ENCODE data around the gene CRISPLD2.
"Not testable (repeated sequence)": the region's sequence is repeated elsewhere in the genome, so short reads cannot be mapped to it uniquely, and the experiment has no call there.

CRISPLD2 gene

DNA sequence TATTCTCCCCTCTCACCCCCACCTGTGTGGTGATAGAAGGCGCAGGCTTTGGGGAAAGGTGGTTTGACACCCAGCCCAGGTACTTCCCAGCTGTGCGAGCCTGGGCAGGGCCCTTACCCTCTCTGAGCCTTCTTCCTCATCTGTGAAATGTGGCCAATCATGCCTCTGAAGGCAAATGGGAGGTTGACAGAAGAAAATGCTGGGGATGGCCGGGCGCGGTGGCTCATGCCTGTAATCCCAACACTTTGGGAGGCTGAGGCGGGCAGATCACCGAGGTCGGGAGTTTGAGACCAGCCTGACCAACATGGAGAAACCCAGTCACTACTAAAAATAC is 43.7 kb downstream of the CRISPLD2 start:
- no peak for DNase-seq

DNA sequence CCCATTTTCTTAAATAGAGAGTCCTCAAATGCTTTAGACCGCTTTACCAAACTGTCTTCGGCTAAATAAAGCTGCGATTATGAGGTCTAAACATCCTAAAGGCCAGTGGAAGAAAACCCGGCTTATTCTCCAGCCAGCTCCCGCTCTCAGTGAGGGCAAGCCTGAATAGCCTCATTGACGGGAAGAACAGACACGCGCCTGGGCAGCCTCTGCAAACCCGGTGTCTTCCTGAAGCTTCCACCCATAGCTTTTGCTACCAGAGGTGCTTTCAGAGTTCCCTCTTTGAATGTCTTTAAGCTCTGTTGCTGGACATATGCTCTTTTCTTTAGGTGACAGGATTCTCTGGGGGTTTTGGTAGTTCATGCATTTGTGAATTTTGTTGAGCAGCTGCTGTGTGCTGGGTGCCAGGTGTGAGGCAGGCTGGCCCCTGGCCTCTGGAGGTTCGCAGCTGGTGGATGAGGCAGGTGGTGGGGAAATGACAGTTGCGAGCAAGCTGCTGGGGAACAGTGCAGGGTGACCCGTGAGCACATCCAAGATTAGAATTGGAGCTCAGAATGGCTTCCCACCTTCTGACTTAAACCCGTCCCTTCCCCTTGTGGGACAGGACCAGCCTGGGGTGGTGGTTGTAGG is 44.7 kb downstream of the CRISPLD2 start:
- DNase-seq: no peak

DNA sequence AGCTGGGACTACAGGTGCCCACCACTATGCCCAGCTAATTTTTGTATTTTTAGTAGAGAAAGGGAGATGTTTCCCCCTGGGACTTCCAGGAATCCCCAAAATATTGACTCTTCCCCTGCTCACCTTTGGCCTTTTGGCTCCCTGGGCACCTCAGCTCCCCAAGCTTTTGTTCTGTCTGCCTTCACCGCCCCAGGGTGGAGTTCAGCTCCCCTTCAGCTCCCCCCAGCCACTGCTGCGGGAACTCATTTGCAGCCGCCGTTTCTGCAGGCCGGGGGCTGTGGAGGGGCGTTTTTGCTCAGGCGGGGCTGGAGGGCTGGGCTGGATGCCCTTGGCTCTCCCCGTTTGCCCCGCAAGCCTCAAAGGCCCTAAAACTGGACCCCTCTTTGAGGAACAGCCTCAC is 47.9 kb downstream of the CRISPLD2 start:
- no peak for DNase-seq

DNA sequence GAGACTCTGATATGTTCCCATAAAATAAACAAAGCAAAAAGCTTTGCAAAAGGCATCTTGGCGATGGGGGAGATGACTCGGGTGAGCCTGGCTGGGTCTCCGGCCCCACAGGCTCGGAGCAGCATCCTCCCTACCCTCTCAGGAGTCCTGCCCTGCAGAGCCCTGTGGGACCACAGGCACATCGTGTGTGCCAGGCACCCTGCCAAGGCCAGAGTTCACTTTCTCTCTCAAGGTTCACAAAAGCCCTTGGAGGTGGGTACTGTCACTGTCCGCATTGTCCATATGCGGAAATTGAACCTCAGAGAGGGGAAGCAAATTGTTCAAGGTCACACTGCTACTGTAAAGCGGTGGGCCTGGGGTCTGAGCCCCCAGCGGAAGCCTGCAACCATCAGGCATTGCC is 48.5 kb downstream of the CRISPLD2 start:
- no peak for DNase-seq

DNA sequence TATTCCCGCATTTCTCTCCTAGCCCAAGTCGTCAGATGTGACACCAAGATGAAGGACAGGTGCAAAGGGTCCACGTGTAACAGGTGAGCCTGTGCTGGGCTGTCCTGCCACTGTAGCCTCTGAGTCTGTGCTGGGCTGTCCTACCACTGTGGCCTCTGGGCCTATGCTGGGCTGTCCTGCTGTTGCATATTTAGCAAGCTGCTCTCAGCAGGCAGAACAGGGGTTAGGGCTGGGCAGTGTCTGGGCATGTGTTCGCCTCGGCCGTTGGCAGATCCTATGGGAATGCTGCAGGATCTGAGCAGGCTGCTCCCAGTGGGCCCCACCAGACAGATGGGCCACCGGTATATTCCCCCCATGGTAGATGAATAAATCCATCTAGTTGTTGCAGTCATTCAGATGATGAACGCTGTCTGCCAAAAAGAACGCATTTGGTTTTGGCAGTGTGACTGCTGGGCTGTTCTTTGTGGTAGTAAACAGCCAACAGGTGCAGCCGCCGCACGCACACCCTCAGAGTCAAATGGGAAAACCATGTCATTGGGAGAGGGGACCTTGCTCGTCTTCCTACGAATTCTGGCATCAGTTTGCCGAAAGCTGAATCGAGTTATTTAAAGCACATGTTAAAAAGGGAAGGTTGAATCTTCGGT is 49.2 kb downstream of the CRISPLD2 start:
- DNase-seq: no peak

DNA sequence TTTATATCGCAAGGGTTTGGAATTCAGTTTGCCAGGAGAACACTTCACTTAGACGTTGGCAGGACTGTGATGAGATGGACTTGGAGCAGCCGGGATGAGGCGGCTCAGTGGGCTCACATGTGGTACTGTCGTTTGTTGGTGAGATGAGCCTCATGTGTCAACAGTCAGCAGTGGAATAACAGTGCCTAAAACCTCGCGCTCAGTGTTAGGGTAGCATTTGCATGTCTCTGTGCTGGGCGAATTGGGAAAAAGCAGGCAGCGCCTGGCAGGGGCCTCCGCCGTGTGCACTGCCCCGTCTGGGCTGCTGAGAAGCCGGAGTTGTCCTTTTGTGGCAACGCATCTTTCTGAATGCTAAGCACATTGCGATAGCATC is 49.7 kb downstream of the CRISPLD2 start:
- DNase-seq: no peak

DNA sequence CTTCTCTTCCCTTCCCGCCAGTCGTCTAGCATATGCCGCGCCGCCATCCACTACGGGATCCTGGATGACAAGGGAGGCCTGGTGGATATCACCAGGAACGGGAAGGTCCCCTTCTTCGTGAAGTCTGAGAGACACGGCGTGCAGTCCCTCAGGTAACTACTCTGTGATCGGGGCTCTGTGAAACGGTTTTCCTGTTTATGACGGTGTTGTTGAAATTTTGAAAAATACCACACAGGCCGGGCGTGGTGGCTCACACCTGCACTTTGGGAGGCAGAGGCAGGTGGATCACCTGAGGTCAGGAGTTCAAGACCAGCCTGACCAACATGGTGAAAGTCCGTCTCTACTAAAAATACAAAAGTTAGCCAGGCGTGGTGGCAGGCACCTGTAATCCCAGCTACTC is 53.2 kb downstream of the CRISPLD2 start:
- not testable (repeated sequence) for DNase-seq

DNA sequence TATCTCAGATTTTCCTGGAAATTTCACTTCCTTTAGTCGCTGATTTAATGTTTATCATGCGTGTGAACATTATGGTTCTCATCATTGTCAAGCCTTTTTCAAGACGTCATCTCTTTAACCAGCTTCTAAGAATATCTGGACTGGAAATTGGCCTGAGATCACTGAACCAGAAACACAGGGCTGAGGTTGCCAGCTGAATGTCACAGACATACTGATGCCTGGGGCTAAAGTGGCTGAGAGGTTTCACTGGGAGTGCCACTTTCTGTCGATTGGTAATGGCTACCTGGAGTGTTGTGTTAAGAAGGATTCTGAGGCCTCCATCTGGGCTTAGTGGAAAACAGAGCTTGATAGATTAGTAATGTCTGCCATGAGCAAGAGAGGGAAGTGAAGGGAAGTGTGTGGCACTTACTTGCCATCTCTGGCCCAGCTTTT is 54.2 kb downstream of the CRISPLD2 start:
- DNase-seq: no peak

DNA sequence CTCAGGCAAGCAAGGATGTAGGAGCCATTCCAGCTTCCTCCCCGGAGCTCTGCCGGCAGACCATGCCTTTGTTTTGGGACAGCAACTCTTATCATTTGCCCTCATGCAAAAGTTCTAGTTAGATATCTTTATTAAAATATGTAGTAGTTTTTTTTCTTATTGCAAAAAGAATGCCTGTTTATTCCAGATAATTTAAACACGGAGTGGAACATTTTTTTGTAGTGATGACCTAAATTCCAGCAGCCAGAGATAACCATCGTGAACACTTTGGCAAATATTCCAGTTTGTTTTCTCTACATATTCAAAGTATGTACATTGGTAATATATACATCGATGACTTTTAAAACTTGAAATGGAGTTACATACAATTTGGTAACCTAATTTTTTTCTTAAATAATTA is 54.8 kb downstream of the CRISPLD2 start:
- no peak for DNase-seq

DNA sequence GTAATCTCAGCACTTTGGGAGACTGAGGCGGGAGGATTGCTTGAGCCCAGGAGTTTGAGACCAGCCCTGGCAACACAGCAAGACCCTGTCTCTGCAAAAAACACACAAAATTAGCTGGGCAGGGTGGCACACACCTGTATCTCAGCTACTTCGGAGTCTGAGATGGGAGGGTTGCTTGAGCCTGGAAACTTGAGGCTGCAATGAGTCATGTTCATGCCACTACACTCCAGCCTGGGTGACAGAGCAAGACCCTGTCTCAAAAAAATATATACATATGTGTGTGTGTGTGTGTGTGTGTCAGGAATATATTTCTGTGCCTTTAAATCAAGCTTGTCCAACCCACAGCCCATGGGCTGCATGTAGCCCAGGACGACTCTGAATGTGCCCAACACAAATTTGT is 55.2 kb downstream of the CRISPLD2 start:
- DNase-seq: no peak

DNA sequence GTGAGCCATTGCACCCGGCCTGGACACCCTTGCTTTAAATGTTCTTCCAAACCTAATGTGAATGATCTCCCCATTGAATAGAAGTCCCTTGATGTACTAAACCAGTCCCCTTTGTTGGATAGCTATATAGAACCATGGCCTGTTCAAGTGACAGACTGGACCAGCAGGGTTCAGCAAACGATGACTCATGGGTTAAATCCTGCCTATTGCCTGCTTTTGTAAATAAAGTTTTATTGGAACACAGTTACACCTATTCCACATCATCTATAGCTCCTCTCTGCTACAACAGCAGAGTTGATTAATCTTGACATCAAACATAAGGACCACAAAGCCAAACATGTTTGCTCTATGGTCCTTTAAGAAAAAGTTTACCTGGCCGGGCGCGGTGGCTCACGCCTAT is 56.1 kb downstream of the CRISPLD2 start:
- DNase-seq: no peak

DNA sequence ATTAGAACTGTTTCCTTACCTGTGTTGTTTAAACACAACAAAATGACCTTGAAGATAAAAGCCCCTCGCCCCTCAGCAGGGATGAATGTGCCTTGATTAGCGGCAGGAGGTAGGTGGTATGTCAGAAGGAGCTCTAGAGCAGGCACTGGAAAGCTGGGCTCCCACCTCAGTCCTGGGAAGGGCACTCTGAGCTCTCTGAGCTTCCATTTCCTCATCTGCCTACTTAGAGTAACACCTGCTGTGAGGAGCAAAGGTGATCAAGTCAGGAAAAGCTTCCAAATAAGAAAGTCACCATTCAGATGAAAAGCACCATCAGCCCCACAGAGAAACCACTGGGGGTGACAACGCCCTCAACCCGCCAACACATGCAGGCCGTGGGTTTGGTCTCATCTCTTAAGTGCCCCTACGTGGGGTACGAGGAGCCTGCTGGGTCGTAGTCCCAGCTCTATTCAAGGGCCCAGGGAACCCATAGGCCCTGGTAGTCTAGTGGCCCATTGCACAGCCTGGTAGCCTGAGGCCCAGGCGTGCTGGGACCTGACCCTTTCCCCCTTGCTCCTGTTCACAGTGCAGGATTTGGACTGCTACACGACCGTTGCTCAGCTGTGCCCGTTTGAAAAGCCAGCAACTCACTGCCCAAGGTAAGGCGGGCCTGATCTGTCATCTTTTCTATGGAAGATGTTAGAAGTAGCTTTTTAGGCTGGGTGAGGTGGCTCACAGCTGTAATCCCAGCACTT is 57.3 kb downstream of the CRISPLD2 start:
- no peak for DNase-seq

DNA sequence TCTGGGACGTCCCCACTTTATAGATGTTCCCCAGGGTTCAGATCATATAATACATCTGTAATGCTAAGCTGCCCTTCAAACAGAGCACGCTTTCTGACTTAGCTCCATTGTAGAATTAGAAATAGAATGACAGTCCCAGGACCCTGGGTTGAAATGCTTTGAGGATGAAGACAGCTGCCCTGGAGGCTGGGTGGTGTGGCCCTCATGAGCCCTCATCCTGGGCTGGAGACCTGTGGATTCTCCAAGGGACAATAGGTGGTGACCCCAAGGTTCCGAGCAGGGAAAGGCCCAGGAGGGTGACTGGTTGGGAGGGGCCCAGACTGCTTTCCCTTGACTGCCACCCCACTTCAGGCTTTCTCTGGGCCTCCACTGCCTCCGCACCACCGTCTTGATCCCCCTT is 59.0 kb downstream of the CRISPLD2 start:
- DNase-seq: no peak

DNA sequence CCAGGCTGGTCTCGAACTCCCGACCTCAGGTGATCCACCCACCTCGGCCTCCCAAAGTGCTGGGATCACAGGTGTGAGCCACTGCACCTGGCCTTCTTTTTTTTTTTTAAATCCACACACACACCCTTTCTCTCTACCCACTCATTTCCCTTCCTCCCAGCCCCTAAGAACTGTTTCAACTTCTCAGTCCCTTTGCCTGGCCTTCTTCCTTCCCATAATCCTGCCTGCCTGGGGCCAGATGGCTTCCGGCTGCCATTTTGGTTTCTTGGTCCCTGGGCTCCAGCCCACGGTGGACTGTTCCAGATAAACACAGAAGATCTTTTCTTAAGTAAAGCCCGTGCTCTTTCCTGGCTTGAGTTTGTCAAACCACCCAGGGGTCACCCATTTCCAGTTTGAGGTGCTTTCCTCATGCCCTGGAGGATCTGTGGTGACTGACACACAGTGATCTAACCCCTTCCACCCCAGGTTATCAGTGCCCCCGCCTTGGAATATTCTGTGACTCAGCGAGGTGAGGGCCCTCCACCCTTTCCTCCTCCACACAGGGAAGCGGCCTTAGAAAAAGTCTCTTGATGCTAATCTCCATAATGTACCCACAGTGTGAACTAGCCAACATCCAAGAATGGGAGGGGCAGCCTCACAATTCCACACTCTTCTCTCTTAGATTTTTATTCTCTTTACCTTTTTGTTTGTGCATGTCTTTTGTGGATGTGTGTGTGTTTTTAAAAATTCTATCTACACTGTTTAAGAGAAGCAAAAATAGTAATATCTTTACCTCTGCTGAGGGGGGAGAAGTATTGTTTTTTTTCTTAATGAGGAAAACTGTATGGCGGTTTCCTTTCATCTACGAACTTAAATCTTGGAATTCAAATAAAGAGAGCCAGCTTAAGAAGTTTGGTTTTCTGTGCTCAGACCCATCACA is 60.0 kb downstream of the CRISPLD2 start:
- DNase-seq: no peak

DNA sequence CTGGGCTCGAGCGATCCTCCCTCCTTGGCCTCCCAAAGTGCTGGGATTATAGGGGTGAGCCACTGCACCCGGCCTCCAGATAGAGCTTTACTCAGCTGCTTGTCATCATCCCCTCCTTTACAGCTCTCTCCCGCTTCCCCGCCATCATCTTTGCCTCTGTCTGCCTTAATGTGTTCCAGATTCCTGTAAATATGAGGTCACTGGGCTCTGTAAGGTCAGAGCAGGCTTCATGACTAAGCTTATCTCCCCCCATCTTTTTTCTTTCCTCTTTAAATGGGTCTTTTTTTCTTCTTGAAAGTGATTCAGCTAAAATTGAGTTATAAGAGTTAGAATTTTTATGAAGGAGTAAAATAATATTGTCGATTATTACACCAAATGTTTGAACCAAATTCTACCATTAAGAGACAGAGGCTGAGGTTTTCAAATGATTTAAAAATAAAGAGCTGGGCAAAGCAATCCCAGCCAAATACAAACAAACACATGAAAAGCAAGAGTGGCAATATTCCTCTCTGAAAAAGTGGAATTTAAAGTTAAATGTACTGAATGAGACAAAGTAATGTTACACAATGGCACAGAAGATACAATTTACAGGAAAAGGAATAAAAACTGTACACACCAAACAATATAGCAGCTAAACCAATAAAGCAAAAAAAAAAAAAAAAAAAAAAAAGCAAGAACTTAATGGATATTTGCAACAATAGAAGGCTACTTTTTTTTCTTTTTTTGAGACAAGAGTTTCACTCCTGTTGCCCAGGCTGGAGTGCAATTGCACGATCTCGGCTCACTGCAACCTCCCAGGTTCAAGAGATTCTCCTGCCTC is 62.1 kb downstream of the CRISPLD2 start:
- no peak for DNase-seq

DNA sequence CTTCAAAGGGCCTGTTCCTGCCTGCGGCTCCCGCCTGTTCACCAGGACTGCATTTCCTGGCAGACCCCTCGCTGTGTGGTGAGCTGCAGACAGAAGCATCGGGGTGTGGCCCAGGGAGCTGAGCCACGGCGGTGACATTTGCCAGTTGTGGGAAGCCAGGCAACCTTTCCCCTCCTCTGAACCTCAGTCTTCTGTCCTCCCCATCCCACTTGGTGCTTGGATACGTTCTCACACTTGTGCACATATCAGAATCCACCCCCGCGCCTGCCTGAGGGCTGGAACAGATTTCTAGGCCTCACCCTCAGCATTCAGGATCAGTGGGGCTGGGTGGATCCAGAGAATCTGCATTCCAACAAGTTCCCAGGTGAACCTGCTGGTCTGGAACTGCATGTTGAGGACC is 63.5 kb downstream of the CRISPLD2 start:
- DNase-seq: no peak

DNA sequence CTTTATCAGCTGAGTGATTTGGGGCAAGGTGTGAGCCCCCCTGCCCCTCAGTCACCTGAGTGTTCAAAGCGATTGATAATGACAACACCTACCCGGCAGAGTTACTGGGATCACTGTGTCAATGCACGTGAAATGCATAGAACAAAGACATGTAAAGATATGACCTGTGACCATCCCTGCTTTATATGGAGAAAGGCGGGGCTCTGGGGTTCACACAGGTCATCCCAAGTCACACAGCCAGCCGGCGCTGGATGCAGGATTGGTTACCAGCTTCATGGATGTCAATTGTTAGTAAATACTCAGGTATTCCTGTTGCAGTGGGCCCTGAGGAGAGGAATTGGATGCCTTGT is 64.4 kb downstream of the CRISPLD2 start:
- DNase-seq: no peak

DNA sequence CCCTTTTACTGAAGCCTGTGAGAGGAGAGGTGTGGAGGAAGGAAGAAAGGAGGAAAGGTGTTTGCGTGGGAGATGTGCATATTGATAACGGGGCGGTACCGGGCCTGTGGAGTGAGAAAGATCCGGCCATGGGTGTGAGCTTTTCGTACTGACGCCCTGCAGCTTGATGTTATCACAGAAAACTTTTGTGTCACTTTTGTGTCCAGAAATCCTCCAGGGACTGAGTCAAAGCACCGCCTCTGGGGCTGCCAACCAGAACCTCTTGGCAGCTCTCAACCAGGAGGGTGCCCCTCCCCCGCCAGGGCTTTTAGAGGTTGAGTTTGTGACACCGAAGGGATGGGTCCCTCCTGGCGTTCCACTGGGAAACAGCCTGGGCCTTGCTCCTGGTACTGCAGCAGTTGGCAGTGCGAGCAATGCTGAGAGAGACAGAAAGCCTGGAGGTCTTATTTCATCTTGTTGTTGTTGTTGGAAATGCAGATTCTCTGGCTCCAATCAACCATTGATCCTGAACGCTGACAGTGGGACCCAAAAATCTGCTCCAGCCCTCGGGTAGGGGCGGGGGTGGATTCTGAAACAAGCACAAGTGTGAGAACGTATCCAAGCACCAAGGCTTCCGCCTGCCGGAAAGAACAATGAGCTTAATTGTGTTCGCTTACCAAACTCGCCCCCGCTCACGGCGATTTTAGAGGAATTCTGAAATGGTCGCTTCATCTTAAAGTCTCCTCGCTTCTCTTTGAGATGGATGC is 65.0 kb downstream of the CRISPLD2 start:
- DNase-seq: no peak

DNA sequence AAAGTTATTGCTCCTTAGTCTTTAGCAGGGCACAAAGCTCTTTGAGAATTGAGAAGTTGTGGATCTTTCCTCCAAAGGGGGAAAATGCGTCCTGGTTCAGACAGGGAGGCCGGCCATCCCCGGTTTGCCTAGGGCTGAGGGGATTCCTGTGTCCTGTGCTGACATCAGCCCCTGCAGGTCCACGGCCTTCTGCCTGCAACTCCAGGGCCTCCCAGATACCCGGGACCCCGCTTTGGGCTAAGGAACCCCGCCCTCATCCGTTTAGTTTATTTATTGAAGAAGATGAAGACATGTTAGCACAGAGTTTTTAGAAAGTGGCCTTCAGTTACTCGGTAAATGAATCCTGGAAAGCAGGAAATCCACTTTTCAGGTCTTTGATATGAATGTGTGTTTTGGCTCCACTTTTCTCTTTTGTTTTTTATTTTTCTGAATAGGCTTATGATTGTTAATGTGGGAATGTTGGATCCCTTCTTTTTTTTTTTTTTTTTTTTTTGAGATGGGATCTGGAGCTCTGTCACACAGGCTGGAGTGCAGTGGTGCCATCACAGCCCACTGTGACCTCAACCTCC is 65.6 kb downstream of the CRISPLD2 start:
- DNase-seq: no peak

DNA sequence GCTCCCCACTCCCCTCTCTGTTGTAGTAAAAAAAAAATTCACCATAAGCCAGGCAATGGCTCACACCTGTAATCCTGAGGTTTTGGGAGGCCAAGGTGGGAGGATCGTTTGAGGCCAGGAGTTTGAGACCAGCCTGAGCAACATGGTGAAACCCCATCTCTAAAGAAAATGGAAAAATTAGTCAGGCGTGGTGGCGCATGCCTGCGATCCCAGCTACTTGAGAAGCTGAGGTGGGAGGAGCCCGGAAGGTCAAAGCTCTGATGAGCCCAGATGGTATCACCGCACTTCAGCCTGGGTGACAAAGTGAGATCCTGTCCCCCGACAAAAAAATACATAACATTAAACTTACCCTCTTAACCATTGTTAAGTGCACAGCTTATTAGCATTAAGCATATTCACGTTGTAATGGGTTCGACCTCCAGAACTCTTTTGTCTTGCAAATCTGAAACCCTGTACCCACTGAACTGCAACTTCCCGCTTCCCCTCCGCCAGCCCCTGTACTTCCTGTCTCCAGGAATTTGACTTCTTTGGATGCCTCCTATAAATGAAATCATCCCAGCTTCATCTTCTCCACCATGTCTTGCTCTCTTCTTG is 66.8 kb downstream of the CRISPLD2 start:
- no peak for DNase-seq

DNA sequence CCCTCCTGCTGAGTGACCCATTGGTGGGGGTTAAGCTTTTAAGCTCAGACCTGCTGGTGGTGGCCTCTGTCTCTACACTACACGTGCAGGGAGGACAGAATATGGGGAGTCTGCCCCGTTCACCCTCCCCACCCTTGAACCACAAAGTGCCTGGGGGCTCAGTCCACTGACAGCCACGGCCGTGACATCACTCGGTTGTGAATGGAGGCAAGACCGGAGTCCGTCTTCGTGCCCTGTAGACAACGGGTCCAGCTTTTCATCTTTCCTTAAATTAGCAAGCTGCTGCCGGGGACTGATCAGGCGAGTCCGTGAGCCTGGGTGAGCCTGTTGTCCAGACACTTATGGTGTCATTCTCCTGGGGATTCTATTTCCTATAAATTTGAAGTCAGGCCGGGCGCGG is 67.4 kb downstream of the CRISPLD2 start:
- DNase-seq: no peak

Data from NCI-H510A (cell line).